HG02759 (cell line): ENCODE measurements around the gene HAPLN2.
"Not testable (repeated sequence)": the region's sequence is repeated elsewhere in the genome, so short reads cannot be mapped to it uniquely, and the experiment has no call there.

Source experiments
- ATAC-seq: cut with Tn5 transposase; IDR thresholded peaks from one replicate; pipeline ENCODE4 v1.9.1; 2021; ENCODE audit warnings: mild to moderate bottlenecking, moderate library complexity; ENCODE audit not compliant: unreplicated experiment

The HAPLN2 gene

DNA sequence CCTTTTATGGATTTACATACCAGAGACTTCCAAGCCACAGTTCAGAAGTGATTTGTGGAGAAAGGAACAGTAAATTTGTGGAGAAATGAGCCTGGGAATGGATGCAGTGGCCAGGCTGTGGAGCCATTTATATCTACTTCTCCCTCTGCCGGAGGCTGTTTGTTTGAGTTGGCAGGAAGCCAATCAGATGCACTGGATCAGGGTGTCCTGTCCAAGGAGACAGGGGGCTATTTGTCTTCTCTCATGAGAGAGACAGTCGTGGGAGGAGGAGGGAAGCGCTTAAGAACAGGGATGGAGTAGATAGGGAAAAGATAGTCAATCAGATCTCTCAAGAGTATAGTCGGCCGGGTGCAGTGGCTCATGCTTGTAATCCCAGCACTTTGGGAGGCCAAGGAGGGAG lies 2.8 kb upstream of the HAPLN2 start:
- no peak for ATAC-seq

- ATAC-seq = no peak
Observed at GRCh38 chr1:156619582-156619955, 354 bp downstream of the HAPLN2 start.

DNA sequence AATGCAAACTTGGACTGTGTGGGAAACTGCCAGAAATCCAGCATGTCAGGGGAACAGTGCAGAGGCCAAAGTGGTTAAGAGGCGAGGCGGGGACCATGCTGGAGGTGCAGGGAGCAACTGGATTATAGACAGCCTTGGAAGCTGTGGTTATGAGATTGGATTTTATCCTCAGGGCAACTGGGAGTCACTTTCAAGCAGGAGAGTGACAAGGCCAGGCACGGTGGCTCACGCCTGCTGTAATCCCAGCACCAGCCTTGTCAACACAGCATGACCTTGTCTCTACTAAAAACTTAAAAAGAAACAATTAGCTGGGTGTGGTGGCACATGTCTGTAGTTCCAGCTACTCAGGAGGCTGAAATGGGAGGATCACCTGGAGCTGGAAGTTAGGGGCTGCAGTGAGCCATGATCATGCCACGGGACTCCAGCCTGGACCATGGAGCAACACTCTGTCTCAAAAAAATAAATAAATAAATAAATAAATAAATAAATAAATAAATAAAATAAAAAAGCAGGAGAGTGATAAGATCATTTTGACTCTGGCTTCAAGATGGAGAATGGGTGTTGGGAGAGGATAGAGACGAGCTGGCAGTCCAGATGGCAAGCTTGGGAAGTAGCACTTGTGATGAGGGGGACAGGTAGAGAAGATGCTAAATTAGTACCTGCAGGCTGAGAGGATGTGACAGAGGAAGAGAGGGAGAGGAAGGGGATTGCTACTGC lies 3.5 kb downstream of the HAPLN2 start:
- no peak for ATAC-seq

- ATAC-seq = no peak
Observed at GRCh38 chr1:156623946-156624813, 5.0 kb downstream of the HAPLN2 start.

DNA sequence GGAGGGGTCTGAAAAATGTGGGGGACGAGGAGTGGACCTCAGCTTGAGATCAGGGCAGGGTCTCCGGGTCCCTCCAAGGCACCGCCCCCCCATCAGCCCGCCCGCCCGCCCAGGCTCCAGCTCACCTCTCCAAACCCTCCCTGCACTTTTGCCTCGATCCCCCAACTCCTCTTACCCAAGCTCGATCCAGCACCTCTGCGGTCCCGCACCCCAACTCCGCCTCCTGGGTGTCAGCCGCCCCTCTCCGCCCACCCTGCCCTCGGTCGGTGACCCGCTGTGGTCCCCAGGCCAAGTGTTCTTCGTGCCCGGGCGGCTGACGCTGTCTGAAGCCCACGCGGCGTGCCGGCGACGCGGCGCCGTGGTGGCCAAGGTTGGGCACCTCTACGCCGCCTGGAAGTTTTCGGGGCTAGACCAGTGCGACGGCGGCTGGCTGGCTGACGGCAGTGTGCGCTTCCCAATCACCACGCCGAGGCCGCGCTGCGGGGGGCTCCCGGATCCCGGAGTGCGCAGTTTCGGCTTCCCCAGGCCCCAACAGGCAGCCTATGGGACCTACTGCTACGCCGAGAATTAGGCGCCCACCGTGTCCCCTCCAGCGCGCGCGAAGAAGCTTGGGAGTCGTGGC lies 5.7 kb downstream of the HAPLN2 start:
- no peak for ATAC-seq

DNA sequence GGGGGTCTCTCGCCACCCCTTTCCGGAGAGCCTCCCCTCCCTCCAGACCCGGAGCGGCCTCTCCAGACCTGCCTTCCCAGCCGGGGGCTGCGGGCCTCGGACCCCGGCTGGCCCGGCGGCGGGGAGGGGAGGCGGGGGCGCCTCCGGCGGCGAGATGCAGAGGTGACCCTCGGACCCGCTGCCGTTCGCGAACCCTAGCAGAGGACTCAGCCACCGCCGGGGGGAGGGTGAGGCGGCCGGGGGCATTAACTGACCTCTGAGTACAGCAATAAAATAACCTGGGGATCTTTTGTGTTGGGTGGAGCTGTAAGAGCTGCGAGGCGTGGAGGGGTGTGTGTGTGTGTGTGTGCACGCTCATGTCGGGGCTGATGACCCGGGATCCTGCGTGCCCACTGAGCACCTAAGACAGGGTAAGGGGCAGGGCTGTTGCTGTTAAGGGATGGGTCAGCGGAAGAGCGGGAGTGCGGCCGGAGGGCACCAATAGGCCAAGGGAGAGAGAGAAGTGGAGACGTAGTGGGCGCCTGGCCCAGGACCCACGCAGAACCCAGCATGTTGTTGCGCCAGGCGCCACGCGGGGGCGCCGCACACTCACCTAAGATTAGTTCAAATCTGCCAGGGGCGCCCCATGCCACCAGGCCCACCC lies 6.3 kb downstream of the HAPLN2 start:
- ATAC-seq = no peak

GRCh38 chr1:156626079-156626438 lies 6.8 kb downstream of the HAPLN2 start:
- ATAC-seq = no peak

GRCh38 chr1:156627313-156627880 lies 8.2 kb downstream of the HAPLN2 start:
- no peak for ATAC-seq

DNA sequence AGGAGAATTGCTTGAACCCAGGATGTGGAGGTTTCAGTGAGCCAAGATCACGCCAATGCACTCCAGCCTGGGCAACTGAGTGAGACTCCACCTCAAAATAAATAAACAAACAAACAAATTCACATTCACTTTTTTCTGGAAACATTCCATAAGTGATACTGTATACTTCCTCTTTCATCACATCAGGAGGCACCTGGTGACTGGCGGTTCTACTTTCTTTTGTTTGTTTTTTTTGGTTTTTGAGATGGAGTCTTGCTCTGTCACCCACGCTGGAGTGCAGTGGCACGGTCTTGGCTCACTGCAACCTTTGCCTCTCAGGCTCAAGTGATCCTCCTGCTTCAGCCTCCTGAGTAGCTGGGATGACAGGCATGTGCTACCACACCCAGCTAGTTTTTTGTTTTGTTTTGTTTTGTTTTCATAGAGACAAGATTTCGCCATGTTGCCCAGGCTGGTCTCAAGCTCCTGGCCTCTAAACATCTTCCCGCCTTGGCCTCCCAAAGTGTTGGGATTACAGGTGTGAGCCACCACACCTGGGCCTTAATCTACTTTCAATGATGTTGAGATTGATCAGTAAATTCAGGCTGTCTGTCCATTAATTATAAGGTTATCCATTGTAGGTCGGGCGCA lies 10.7 kb downstream of the HAPLN2 start:
- ATAC-seq = no peak

DNA sequence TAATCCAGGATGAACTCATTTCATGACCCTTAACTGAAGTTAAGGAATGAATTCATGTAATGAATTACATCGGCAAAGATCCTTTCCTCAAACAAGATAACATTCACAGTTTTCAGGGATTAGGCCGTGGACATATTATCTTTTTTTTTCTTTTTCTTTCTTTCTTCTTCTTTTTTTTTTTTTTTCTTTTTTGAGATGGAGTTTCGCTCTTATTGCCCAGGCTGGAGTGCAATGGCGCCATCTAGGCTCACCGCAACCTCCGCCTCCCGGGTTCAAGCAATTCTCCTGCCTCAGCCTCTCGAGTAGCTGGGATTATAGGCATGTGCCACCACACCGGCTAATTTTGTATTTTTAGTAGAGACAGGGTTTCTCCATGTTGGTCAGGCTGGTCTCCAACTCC lies 11.9 kb downstream of the HAPLN2 start:
- not testable (repeated sequence) for ATAC-seq

DNA sequence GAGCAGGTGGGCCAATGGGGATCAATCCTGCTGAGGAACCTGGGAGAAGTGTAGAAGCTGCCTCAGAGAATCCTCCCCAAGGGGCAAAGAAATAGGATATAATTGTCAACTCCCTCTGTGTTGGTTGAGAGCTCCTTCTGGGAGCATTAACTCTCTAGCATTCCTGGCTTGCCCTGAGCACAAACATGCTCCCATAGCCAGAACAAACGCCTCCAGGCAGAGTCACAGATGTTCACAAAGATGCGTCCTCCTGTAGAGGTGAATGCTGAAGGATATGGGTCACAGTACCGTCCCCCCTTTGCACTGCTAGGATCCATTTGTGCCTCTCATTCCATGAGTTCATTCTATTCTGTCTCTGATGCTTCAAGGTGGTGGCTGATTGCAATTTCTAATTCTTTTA lies 13.1 kb downstream of the HAPLN2 start:
- ATAC-seq = no peak

DNA sequence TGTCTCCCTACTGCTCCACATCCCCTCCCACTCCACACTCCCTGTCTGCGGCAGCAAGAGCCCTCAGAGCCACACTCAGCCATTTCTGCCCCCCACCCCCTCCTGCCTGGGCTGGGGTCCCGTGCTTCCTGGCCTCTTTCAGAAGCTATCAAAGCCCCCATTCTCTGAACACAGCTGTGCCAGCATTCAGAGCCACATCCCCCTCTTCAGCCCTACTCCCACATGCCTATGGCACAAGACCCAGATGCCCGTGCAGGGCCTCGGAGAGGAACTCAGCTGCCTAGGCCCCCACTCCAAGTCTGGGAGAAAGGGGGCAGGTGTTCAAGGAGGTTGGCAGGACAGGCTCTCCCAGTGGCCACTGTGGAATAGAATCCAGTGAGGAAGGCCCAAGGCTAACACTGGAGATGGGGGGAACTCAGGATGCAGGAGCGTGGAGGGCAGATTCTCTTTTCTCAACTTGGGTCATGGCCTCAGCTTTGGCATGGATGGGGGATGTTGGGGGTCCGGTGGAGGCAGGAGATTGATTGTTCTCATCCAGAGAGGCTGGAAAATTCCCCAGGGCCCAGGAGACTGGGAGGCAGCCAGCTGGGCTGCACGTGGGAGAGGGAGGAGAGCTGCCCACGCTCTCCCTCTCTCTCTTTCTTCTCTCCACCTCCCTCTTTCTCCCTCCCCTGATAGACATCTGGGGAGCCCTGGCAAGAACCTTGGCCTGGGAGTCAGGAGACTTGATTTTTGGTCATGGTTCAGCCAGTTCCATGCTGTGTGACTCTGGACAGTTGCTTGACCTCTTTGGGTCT lies 19.2 kb downstream of the HAPLN2 start:
- ATAC-seq = no peak

GRCh38 chr1:156639601-156640101 lies 20.4 kb downstream of the HAPLN2 start:
- no peak for ATAC-seq

GRCh38 chr1:156640842-156641706 lies 21.9 kb downstream of the HAPLN2 start:
- no peak for ATAC-seq

- no peak for ATAC-seq
Observed at GRCh38 chr1:156641761-156642264, 22.6 kb downstream of the HAPLN2 start, which contains the start of gene BCAN. Gene BCAN (plus strand): TSS chr1:156642117. CDS start chr1:156646055, 3,938 bp downstream.

GRCh38 chr1:156642265-156643048 lies 23.2 kb downstream of the HAPLN2 start:
- ATAC-seq = no peak

- no peak for ATAC-seq
Observed at GRCh38 chr1:156643049-156643777, 24.0 kb downstream of the HAPLN2 start.
